ENCODE results near the gene PGR.

The PGR gene

DNA sequence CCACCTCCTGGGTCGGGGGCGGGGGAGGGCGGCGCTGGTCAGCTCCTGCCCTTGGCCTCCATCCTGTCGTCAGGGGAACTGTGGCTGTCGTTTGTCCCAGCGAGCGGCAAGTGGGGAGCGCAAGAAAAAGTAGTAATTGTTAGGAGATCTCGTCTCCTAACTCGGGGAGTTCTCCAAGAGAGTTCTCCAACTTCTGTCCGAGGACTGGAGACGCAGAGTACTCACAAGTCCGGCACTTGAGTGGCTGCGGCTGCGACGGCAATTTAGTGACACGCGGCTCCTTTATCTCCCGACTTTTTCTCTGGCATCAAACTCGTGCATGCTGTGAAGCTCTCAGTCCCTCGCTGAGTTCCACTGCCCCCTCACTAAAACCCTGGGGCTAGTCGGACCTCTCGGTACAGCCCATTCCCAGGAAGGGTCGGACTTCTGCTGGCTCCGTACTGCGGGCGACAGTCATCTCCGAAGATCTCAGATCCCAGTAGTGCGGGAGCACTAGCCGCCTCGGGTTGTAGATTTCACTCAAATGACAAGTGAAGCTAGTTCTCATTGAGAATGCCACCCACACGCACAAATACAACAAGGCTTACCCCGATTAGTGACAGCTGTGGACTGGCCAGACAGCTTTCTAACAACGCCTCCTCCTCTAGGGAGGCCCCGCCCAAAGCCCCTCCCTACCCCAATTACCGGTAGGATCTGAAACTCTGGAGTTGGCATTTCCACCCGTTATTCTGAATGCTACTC, at the start of gene PGR:
TSS of gene PGR (minus strand) at position 611 of the 741 bp plus-strand sequence. CDS start 743 bp downstream, outside the sequence.
- CTCF ChIA-PET = no interaction called here
- peaks cover 34% of the 10 kb centered on the region for H3K27me3 Mint-ChIP-seq
- H3K4me1 Mint-ChIP-seq = peaks cover 3% of the 10 kb centered on the region
- no peaks in the 10 kb centered on the region for H3K9me3 Mint-ChIP-seq
- DNase-seq = no peak
- no peaks in the 10 kb centered on the region for H3K36me3 Mint-ChIP-seq
- H3K27ac Mint-ChIP-seq = no peak within 1 kb of the TSS
- no peak within 1 kb of the TSS for H3K4me3 Mint-ChIP-seq

DNA sequence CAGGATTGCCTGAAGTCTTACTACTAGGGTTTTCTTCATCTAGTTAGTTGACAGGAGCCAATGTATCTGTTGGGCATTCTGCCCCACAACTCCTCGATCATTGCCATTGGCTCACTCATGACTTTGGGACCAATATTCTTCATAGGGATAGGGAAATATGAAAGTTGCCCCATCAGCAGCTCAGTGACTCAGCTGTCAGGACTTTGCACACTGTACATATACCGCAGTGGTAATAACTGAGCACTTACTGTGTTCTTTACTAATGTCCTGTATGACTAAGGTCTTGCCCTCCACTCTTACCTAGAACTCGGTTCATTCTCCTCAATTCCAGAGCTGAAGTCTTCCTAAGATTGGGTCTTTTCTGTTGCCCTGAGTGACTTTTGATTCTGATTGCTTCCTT, 46.8 kb upstream of the PGR start:
- Mint-ChIP-seq H3K9me3 (no peaks in the 10 kb centered on the region), H3K4me1 (no peaks in the 10 kb centered on the region), H3K4me3 (no peak overlapping the region), H3K27me3 (no peaks in the 10 kb centered on the region), H3K27ac (no peak overlapping the region), H3K36me3 (no peaks in the 10 kb centered on the region)
- CTCF ChIA-PET = no interaction called here
- DNase-seq = no peak

DNA sequence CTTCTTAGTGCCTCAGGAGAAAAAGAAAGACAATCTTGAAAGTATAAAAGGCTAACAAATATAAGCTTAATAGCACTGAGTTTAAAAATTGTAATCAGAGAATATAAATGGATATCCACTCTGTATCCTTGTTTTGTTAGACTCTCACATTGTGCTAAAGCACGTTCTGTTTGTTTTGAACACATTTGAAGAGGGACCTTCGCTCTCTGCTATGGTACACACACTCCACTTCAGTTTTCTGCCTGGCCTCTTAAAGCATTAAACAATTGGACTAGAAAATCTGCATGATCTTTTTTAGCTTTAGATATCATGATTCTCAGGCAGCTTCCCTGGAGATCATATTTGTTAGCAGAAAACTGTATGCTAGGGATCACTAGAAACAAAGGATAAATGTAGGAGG, 40.3 kb upstream of the PGR start:
- Mint-ChIP-seq H3K27ac (no peak overlapping the region), H3K4me3 (no peak overlapping the region), H3K27me3 (no peaks in the 10 kb centered on the region), H3K36me3 (no peaks in the 10 kb centered on the region), H3K9me3 (peaks cover 3% of the 10 kb centered on the region), H3K4me1 (no peaks in the 10 kb centered on the region)
- CTCF ChIA-PET = no interaction called here
- DNase-seq = no peak

DNA sequence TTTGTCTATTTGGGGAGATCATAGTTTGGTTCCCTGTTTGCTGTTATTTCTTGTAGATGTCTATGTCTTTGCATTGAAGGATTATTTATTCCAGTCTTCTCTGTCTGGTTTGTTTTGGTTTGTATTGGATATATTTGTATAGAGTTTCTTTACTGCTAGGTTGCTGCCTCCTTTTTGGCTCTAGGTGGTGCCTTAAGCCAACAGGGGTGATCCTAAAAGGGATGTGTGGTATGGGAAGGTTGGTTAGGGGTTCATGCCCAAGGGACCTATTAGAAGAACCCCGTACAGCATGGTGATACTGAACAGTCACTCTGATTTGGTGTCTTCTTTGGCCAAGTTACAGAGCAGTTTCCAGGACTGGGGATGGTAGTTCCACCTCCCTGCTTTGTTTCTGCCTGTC, 36.4 kb upstream of the PGR start:
- no peaks in the 10 kb centered on the region for H3K36me3 Mint-ChIP-seq
- H3K27ac Mint-ChIP-seq = no peak overlapping the region
- peaks cover 8% of the 10 kb centered on the region for H3K9me3 Mint-ChIP-seq
- H3K4me3 Mint-ChIP-seq = no peak overlapping the region
- no peaks in the 10 kb centered on the region for H3K27me3 Mint-ChIP-seq
- DNase-seq = no peak
- CTCF ChIA-PET = no interaction called here
- no peaks in the 10 kb centered on the region for H3K4me1 Mint-ChIP-seq

DNA sequence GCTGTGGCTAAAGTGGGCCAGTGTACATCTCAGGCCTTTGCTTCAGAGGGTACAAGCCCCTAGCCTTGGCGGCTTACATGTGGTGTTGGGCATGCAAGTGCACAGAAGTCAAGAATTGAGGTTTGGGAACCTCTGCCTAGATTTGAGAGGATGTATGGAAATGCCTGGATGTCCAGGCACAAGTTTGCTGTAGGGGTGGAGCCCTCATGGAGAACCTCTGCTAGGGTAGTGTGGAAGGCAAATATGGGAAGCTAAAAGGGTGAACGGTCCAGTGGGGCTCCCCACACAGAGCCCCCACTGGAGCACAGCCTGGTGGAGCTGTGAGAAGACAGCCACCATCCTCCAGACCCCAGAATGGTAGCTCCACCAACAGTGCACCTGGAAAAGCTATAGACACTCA, 28.5 kb upstream of the PGR start:
- CTCF ChIA-PET = no interaction called here
- no peak overlapping the region for H3K4me3 Mint-ChIP-seq
- no peak for DNase-seq
- no peaks in the 10 kb centered on the region for H3K36me3 Mint-ChIP-seq
- H3K9me3 Mint-ChIP-seq = peaks cover 26% of the 10 kb centered on the region
- no peaks in the 10 kb centered on the region for H3K27me3 Mint-ChIP-seq
- no peaks in the 10 kb centered on the region for H3K4me1 Mint-ChIP-seq
- no peak overlapping the region for H3K27ac Mint-ChIP-seq

DNA sequence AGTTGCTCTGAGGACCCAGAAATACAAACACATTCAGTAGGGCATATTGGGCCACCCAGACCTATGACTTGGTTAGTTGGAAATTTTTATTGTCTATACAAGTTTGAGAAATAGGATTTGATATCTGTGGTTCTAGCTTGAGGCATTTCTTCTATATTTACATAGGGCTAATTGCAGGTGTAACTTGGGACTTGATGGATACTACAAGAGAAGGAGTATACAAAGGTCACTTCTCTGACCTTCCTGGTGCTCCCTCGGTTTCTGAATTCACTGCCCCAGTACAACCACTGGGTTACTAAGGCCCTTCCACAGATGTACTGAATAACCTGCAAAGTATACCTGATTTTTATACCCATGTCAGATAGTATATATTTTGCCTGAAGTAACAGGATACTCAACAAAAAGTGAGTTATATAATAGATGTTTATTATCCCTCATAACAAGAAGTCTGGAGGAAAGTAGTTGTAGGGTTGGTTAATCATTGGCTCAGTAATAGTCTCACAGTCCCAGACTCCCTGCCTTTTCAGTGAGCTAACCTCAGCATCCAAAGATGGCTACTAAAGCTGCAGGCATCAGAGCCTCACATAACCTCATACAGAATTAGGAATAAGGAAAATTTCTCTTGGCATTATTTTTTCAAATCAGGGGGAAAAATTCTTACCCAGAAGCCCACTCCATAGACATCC, 8.8 kb upstream of the PGR start:
- no peaks in the 10 kb centered on the region for H3K4me1 Mint-ChIP-seq
- H3K4me3 Mint-ChIP-seq = no peak overlapping the region
- CTCF ChIA-PET = no interaction called here
- H3K27ac Mint-ChIP-seq = no peak overlapping the region
- DNase-seq = no peak
- no peaks in the 10 kb centered on the region for H3K27me3 Mint-ChIP-seq
- H3K9me3 Mint-ChIP-seq = peaks cover 3% of the 10 kb centered on the region
- H3K36me3 Mint-ChIP-seq = no peaks in the 10 kb centered on the region

DNA sequence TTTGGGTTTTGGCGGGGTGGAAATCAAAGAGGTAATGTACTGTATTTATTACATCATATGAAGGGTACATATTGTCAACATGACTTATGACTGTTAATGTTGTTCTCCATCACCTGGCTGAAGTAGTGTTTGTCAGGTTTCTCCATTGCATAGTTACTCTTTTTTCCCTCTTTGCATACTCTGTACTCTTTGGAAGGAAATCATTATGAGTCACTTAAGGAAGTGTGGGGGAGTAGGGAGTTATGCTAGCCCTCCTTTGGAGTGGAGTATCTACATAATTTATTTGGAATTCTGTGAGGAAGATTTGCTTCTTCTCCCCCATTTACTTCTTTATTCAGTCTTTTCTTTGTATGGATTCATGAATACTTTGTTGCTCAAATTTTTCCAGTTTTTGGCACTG, 3.6 kb upstream of the PGR start:
- no peak for DNase-seq
- CTCF ChIA-PET = no interaction called here
- no peaks in the 10 kb centered on the region for H3K9me3 Mint-ChIP-seq
- no peak overlapping the region for H3K27ac Mint-ChIP-seq
- H3K4me3 Mint-ChIP-seq = no peak overlapping the region
- H3K27me3 Mint-ChIP-seq = peaks cover 17% of the 10 kb centered on the region
- H3K4me1 Mint-ChIP-seq = no peaks in the 10 kb centered on the region
- no peaks in the 10 kb centered on the region for H3K36me3 Mint-ChIP-seq

DNA sequence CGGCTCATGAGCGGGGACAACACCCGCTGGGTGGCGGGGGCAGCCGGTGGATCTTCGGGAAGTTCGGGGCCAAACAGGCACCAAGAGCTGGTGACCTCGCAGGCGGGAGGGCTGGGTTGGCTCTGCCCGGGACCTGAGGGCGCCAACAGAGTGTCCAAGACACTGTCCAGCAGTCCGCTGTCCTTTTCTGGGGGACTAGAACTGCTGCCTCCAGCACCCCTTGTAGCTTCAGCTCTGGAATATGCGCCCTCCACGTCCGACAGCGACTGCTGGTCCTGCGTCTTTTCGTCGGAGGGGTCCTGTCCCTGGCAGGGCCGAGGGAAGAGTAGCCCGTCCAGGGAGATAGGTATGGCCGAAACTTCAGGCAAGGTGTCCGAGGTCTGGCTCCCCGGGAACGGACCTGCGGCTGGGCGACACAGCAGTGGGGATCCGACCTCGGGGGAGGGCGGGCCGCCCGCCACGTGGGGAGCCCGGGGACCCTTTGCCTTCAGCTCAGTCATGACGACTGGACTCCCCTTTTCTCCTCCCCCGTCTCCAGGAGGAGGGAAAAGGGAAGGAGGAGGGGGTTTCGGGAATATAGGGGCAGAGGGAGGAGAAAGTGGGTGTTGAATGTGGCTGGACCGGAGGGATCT, 926 bp downstream of the PGR start:
- no peaks in the 10 kb centered on the region for H3K9me3 Mint-ChIP-seq
- no peaks in the 10 kb centered on the region for H3K36me3 Mint-ChIP-seq
- no peak overlapping the region for H3K27ac Mint-ChIP-seq
- CTCF ChIA-PET = no interaction called here
- H3K4me1 Mint-ChIP-seq = peaks cover 3% of the 10 kb centered on the region
- peaks cover 34% of the 10 kb centered on the region for H3K27me3 Mint-ChIP-seq
- no peak overlapping the region for H3K4me3 Mint-ChIP-seq
- no peak for DNase-seq

DNA sequence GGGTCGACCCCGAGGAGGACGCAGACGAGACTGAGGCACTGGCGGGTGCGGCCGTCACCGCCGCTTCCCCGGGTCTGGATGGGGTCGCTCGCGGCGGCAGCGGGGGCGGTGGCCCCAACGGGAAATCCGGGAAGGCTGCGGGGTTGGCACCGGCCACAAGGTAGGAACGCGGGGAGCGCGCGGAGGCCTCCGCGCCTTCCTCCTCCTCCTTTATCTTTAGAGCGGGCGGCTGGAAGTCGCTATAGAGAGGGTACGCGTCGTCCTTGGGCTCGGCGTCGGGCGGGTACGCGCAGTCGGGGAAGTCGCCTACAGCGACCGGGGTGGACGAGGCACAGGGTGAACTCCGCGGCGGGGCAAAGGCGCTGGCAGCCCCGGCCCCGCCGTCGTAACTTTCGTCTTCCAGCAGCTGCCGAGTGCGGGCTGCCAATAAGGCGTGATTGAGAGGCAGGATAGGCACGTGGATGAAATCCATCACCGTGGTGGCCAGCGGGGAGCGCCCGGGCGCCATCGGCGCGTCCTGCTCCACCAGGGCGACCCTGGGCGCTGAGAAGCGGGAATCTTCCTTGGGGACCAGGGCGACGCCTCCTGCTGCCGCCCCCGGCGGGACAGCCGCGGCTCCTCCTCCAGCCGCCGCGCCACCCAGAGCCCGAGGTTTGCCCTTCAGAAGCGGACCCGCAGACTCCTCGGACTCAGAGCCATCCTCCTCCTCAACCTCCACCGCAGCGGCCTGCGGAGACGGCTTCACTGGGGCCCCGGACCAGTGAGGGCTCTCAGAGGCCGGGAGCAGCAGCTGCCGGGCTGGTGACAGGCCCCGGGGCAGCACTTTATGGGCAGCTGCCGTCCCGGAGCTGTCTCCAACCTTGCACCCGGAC, 1.7 kb downstream of the PGR start:
- Mint-ChIP-seq H3K9me3 (no peaks in the 10 kb centered on the region), H3K4me1 (peaks cover 3% of the 10 kb centered on the region), H3K27me3 (peaks cover 34% of the 10 kb centered on the region), H3K4me3 (no peak overlapping the region), H3K27ac (no peak overlapping the region), H3K36me3 (no peaks in the 10 kb centered on the region)
- CTCF ChIA-PET = no interaction called here
- no peak for DNase-seq

DNA sequence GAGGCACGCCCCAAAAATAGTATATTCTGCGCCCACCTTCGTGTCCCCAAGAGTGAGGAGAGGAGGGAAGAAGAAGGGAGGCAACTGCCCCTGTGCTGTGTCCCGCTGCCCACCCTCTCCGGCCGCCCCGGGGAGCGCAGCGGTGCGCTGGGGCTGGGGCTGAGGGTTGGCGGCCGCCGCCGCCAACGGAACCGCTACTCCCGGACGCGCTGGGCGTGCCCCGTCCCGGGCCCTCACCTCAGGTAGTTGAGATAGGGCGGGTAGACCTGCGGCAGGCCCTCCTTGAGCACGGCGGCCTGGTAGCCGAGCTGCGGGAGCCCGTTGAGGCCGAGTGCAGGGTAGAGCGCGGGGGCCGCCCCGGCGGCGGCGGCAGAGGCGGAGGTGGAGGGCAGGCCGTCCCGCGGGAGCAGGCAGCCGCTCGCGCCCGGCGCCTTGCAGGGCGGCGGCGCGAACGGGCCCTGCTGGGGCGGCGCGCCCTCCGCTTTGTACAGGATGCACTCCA, 2.4 kb downstream of the PGR start:
- no peak overlapping the region for H3K4me3 Mint-ChIP-seq
- DNase-seq = no peak
- no peak overlapping the region for H3K27ac Mint-ChIP-seq
- no peaks in the 10 kb centered on the region for H3K36me3 Mint-ChIP-seq
- peaks cover 3% of the 10 kb centered on the region for H3K4me1 Mint-ChIP-seq
- no peaks in the 10 kb centered on the region for H3K9me3 Mint-ChIP-seq
- CTCF ChIA-PET = no interaction called here
- peaks cover 34% of the 10 kb centered on the region for H3K27me3 Mint-ChIP-seq

DNA sequence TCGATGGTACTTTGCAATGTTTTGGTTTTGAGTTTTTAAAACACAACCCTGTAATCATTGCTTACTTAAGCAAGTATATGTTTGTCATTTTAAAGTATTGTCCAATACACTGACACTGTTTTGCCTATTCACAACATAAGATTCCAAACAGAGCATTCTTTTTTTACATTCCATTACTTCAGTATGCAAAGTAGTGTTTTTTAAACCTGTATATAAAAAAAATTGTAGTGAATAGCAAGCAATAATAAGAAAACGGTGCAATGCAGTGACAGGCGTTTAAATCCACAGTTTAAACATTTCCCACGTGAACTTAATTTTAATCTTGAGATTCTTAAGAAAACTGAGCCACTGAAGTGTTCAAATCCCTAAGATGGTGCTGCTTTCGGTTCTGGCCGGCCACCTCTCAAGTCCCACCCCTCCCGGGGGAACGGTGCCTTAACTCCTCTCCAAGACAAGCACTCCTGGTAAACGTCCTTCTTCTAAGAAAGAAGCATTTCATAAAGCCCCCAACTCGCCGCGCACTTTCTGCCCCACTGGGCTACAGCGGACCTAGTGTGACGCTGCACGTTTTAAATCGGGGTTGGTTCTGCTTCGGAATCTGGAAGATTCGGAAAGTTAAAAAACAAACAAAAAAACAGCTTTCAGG, 2.9 kb downstream of the PGR start:
- H3K9me3 Mint-ChIP-seq = no peaks in the 10 kb centered on the region
- peaks cover 3% of the 10 kb centered on the region for H3K4me1 Mint-ChIP-seq
- H3K36me3 Mint-ChIP-seq = no peaks in the 10 kb centered on the region
- CTCF ChIA-PET = no interaction called here
- no peak for DNase-seq
- no peak overlapping the region for H3K4me3 Mint-ChIP-seq
- H3K27ac Mint-ChIP-seq = no peak overlapping the region
- H3K27me3 Mint-ChIP-seq = peaks cover 34% of the 10 kb centered on the region

DNA sequence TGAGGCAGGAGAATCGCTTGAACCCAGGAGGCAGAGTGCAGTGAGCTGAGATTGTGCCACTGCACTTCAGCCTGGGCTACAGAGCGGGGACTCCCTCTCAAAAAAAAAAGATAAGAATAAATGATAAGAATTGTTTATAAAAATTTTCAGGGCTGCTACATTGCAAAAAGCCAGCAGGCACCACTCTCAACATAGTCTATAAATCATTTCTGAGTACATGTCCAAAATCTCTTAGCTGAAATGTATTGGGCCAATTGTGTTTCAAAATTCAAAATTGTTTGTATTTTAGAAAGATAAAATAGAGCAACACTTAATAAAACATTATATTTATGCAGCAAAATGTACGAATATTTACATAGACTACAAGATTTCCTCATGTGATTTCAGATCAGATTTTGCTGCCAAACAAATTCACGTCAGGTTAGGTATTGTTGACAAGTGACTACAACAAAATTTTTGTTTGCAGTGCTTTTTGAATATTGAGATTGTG, 13.9 kb downstream of the PGR start:
- CTCF ChIA-PET = no interaction called here
- no peaks in the 10 kb centered on the region for H3K9me3 Mint-ChIP-seq
- H3K27ac Mint-ChIP-seq = no peak overlapping the region
- H3K4me1 Mint-ChIP-seq = no peaks in the 10 kb centered on the region
- H3K36me3 Mint-ChIP-seq = no peaks in the 10 kb centered on the region
- H3K27me3 Mint-ChIP-seq = no peaks in the 10 kb centered on the region
- DNase-seq = no peak
- no peak overlapping the region for H3K4me3 Mint-ChIP-seq

DNA sequence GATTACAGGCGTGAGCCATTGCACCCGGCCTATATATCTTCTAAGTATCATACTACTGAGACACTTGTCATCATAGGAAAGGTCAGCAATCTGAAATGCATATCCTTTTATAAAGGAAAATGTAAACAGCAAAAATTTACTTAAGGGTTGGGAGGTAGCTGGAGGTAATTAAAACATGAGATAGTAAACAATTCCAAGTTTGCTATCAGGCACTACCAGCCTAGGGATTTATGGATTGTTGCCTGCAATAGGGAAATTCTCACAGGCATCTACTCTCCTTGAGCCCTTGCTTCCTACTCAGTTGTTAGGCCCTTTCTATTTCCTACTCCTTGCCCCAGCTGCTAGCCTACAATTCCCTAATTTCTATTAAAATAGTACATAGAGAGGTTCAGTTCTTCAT, 16.1 kb downstream of the PGR start:
- no peaks in the 10 kb centered on the region for H3K36me3 Mint-ChIP-seq
- DNase-seq = no peak

DNA sequence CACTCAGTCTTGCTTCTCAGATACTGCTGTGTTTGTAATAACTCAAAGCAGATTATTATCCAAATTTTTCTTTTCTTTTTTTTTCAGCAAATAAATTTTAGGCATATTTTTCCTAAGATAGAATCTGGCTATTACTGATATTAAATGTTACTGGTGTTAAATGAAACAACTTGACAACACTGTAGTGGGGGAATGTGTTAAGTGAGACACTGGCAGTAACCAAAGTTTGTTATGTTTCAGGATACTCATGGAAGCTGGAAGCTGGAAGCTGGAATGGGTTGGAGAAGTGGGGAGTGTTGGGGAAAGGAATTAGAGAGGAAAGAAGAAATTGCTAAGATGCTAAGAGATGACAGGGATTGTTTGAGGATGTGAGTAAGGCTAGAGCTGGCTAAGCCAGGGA, 24.9 kb downstream of the PGR start:
- no peaks in the 10 kb centered on the region for H3K4me1 Mint-ChIP-seq
- no peaks in the 10 kb centered on the region for H3K27me3 Mint-ChIP-seq
- CTCF ChIA-PET = no interaction called here
- no peak for DNase-seq
- no peaks in the 10 kb centered on the region for H3K36me3 Mint-ChIP-seq
- no peak overlapping the region for H3K4me3 Mint-ChIP-seq
- peaks cover 6% of the 10 kb centered on the region for H3K9me3 Mint-ChIP-seq
- no peak overlapping the region for H3K27ac Mint-ChIP-seq

More for the DNA sequence above, 16.1 kb downstream of the PGR start:
- no peaks in the 10 kb centered on the region for H3K27me3 Mint-ChIP-seq
- CTCF ChIA-PET = no interaction called here
- H3K4me1 Mint-ChIP-seq = no peaks in the 10 kb centered on the region
- no peak overlapping the region for H3K4me3 Mint-ChIP-seq
- H3K9me3 Mint-ChIP-seq = peaks cover 3% of the 10 kb centered on the region
- H3K27ac Mint-ChIP-seq = no peak overlapping the region
